ENCODE data around the gene PDZK1.

DNA sequence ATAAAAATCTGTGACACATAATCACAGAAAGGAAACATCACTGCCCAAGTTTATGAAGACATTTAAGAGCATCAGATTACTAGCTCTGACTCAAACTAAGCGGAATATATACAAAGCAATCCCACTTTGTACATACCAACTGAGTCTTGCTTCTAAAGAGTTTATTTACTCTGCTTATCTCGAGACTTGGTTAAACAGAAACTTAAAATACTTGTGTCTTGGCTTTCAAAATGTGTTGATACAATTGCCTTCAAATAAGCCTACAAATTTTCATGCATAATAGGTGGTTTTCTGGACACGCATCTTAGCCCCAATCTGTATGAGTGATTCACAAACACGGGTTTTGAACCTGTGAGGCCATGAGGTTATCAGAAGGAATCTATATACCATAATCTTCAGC lies 33.1 kb upstream of the PDZK1 start:
- TF ChIP-seq, protein P1, sequence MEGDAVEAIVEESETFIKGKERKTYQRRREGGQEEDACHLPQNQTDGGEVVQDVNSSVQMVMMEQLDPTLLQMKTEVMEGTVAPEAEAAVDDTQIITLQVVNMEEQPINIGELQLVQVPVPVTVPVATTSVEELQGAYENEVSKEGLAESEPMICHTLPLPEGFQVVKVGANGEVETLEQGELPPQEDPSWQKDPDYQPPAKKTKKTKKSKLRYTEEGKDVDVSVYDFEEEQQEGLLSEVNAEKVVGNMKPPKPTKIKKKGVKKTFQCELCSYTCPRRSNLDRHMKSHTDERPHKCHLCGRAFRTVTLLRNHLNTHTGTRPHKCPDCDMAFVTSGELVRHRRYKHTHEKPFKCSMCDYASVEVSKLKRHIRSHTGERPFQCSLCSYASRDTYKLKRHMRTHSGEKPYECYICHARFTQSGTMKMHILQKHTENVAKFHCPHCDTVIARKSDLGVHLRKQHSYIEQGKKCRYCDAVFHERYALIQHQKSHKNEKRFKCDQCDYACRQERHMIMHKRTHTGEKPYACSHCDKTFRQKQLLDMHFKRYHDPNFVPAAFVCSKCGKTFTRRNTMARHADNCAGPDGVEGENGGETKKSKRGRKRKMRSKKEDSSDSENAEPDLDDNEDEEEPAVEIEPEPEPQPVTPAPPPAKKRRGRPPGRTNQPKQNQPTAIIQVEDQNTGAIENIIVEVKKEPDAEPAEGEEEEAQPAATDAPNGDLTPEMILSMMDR (IDR thresholded peaks at IDR 0.05): no peak
- no peak for TF ChIP-seq POLR2A (IDR thresholded peaks at IDR 0.05)
